ENCODE data around the gene GPATCH1.
"Not testable (repeated sequence)": the region's sequence is repeated elsewhere in the genome, so short reads cannot be mapped to it uniquely, and the experiment has no call there.

GPATCH1 gene

GRCh38 chr19:33158365-33158764, 77.4 kb downstream of the GPATCH1 start:
- no peak overlapping the region for H3K4me3 ChIP-seq (ENCODE audit: low read depth, low read length)
- TF ChIP-seq, protein P1, sequence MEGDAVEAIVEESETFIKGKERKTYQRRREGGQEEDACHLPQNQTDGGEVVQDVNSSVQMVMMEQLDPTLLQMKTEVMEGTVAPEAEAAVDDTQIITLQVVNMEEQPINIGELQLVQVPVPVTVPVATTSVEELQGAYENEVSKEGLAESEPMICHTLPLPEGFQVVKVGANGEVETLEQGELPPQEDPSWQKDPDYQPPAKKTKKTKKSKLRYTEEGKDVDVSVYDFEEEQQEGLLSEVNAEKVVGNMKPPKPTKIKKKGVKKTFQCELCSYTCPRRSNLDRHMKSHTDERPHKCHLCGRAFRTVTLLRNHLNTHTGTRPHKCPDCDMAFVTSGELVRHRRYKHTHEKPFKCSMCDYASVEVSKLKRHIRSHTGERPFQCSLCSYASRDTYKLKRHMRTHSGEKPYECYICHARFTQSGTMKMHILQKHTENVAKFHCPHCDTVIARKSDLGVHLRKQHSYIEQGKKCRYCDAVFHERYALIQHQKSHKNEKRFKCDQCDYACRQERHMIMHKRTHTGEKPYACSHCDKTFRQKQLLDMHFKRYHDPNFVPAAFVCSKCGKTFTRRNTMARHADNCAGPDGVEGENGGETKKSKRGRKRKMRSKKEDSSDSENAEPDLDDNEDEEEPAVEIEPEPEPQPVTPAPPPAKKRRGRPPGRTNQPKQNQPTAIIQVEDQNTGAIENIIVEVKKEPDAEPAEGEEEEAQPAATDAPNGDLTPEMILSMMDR (IDR thresholded peaks at IDR 0.05; ENCODE audit: control insufficient read depth, extremely low read depth, insufficient read depth): no peak

GRCh38 chr19:33159149-33159548, 78.2 kb downstream of the GPATCH1 start:
- TF ChIP-seq, protein P1 (IDR thresholded peaks at IDR 0.05; ENCODE audit: control insufficient read depth, extremely low read depth, insufficient read depth): no peak
- DNase-seq (ENCODE audit: low read depth): no peak
- no peak overlapping the region for H3K4me3 ChIP-seq (ENCODE audit: low read depth, low read length)

More at GRCh38 chr19:33158365-33158764, 77.4 kb downstream of the GPATCH1 start:
- no peak for DNase-seq (ENCODE audit: low read depth)

GRCh38 chr19:33159893-33160292, 78.9 kb downstream of the GPATCH1 start:
- H3K4me3 ChIP-seq (ENCODE audit: low read depth, low read length): no peak overlapping the region
- TF ChIP-seq, protein P1 (IDR thresholded peaks at IDR 0.05; ENCODE audit: control insufficient read depth, extremely low read depth, insufficient read depth): no peak
- no peak for DNase-seq (ENCODE audit: low read depth)

GRCh38 chr19:33161201-33161600, 80.2 kb downstream of the GPATCH1 start:
- TF ChIP-seq, protein P1 (IDR thresholded peaks at IDR 0.05; ENCODE audit: control insufficient read depth, extremely low read depth, insufficient read depth): no peak
- no peak overlapping the region for H3K4me3 ChIP-seq (ENCODE audit: low read depth, low read length)
- no peak for DNase-seq (ENCODE audit: low read depth)

DNA sequence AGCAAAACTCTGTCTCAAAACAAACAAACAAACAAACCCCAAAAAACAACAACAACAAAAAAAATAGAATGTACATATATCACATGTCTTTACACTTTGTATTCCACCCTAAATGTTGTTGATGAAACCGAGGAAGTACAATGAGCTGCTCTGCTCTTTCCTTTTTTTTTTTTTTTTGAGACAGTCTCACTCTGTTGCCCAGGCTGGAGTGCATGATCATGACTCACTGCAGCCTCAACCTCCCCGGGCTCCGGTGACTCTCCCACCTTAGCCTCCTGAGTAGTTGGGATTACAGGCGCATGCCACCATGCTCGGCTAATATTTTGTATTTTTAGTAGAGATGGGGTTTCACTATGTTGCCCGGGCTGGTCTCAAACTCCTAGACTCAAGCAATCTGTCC, 82.5 kb downstream of the GPATCH1 start:
- TF ChIP-seq, protein P1 (IDR thresholded peaks at IDR 0.05; ENCODE audit: control insufficient read depth, extremely low read depth, insufficient read depth): no peak
- no peak overlapping the region for H3K4me3 ChIP-seq (ENCODE audit: low read depth, low read length)
- DNase-seq (ENCODE audit: low read depth): no peak

DNA sequence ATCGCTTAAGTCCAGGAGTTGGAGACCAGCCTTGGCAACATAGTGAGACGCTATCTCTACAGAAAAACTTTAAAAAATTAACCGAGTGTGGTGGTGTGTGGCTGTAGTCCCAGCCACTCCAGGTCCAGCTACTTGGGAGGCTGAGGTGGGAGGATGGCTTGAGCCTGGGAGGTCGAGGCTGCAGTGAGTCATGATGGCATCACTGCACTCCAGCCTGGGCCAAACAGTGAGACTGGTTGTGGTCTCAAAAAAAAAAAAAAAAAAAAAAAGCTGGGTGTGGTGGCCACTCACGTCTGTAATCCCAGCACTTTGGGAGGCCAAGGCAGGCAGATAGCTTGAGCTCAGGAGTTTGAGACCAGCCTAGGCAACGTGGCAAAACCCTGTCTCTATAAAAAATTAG, 85.1 kb downstream of the GPATCH1 start:
- DNase-seq (ENCODE audit: low read depth); H3K4me3 ChIP-seq (ENCODE audit: low read depth, low read length): not testable (repeated sequence)

- DNase-seq (ENCODE audit: low read depth): no peak
- H3K4me3 ChIP-seq (ENCODE audit: low read depth, low read length): no peak overlapping the region
Measured at GRCh38 chr19:33167438-33167837, 86.5 kb downstream of the GPATCH1 start.

More at GRCh38 chr19:33167438-33167837, 86.5 kb downstream of the GPATCH1 start:
- TF ChIP-seq, protein P1 (IDR thresholded peaks at IDR 0.05; ENCODE audit: control insufficient read depth, extremely low read depth, insufficient read depth): no peak
